SK-N-SH treated with all-trans-retinoic acid at 6 μM for 48 hours (cell line): Measurements from ENCODE around the gene MAOA.

Source experiments
- ARNTL ChIP-seq: fragments of 450-650 bp; formaldehyde crosslinking; IDR thresholded peaks from 2 replicates; pipeline ENCODE4 v1.5.0; 2020; ENCODE audit warnings: low read depth, mild to moderate bottlenecking, moderate library complexity, borderline replicate concordance
- BACH2 ChIP-seq: fragments of 250-450 bp; sonication (Bioruptor Pico); IDR thresholded peaks from 2 replicates; pipeline ENCODE4 v1.9.0; 2021; ENCODE audit warnings: mild to moderate bottlenecking, borderline replicate concordance
- CSRNP3 ChIP-seq: fragments of 250-450 bp; sonication (Bioruptor Pico); IDR thresholded peaks from 2 replicates; pipeline ENCODE4 v1.5.1; 2021; ENCODE audit warnings: mild to moderate bottlenecking, moderate library complexity
- ESRRG ChIP-seq: fragments of 250-450 bp; sonication (Bioruptor Pico); IDR thresholded peaks from 2 replicates; pipeline ENCODE4 v1.6.1; 2021; ENCODE audit warnings: mild to moderate bottlenecking
- OSR1 ChIP-seq: fragments of 250-450 bp; sonication (Bioruptor Pico); IDR thresholded peaks from 2 replicates; pipeline ENCODE4 v1.8.0; 2022; ENCODE audit warnings: moderate library complexity, mild to moderate bottlenecking, inconsistent platforms
- RARB ChIP-seq: fragments of 250-450 bp; sonication (Bioruptor Pico); IDR thresholded peaks from 2 replicates; pipeline ENCODE4 v1.8.0; 2021; ENCODE audit warnings: mild to moderate bottlenecking, moderate library complexity
- ZC3H10 ChIP-seq: fragments of 250-450 bp; sonication (Bioruptor Pico); IDR thresholded peaks from 2 replicates; pipeline ENCODE4 v1.5.1; 2021; ENCODE audit warnings: mild to moderate bottlenecking, moderate library complexity
- ZFP3 ChIP-seq: fragments of 250-450 bp; sonication (Bioruptor Pico); IDR thresholded peaks from 2 replicates; pipeline ENCODE4 v1.5.0; 2020; ENCODE audit warnings: mild to moderate bottlenecking, moderate library complexity
- ZFP30 ChIP-seq: fragments of 450-650 bp; formaldehyde crosslinking; IDR thresholded peaks from 2 replicates; pipeline ENCODE4 v1.5.0; 2022; ENCODE audit warnings: mild to moderate bottlenecking, moderate library complexity

GRCh38 chrX:43633757-43634156 is 22.3 kb upstream of the MAOA start:
- TF ChIP-seq OSR1 (CRISPR knock-in tag), result no peak
- TF ChIP-seq ZFP3 (CRISPR knock-in tag), result no peak
- TF ChIP-seq RARB (CRISPR knock-in tag), result no peak
- no peak for TF ChIP-seq ZFP30 (CRISPR knock-in tag)
- no peak for TF ChIP-seq ESRRG (CRISPR knock-in tag)
- no peak for TF ChIP-seq CSRNP3
- TF ChIP-seq ZC3H10, result no peak
- TF ChIP-seq ARNTL (CRISPR knock-in tag), result no peak
- no peak for TF ChIP-seq BACH2 (CRISPR knock-in tag)
